HG03342 (cell line): ENCODE results near the gene AHNAK2.

Experiments
- ATAC-seq: cut with Tn5 transposase; IDR thresholded peaks from one replicate; pipeline ENCODE4 v1.9.1; 2021; ENCODE audit warnings: mild to moderate bottlenecking, moderate library complexity; ENCODE audit not compliant: unreplicated experiment

Gene AHNAK2

GRCh38 chr14:104973385-104974145, 4.6 kb downstream of the AHNAK2 start:
- ATAC-seq, result no peak

GRCh38 chr14:104973135-104973384, 5.1 kb downstream of the AHNAK2 start:
- no peak for ATAC-seq

GRCh38 chr14:104972301-104973134, 5.7 kb downstream of the AHNAK2 start:
- ATAC-seq, result no peak

GRCh38 chr14:104971447-104972240, 6.5 kb downstream of the AHNAK2 start:
- no peak for ATAC-seq

GRCh38 chr14:104970231-104971068, 7.7 kb downstream of the AHNAK2 start:
- ATAC-seq, result no peak

GRCh38 chr14:104969741-104970230, 8.4 kb downstream of the AHNAK2 start:
- ATAC-seq, result no peak

- no peak for ATAC-seq
Observed at GRCh38 chr14:104968541-104969401, 9.4 kb downstream of the AHNAK2 start.

- no peak for ATAC-seq
Observed at GRCh38 chr14:104968153-104968527, 10.0 kb downstream of the AHNAK2 start.

- no peak for ATAC-seq
Observed at GRCh38 chr14:104967386-104968152, 10.6 kb downstream of the AHNAK2 start.

- no peak for ATAC-seq
Observed at GRCh38 chr14:104966981-104967385, 11.2 kb downstream of the AHNAK2 start.

- no peak for ATAC-seq
Observed at GRCh38 chr14:104966261-104966865, 11.8 kb downstream of the AHNAK2 start.

GRCh38 chr14:104965561-104966231, 12.5 kb downstream of the AHNAK2 start:
- no peak for ATAC-seq

- ATAC-seq, result no peak
Observed at GRCh38 chr14:104964546-104964945, 13.6 kb downstream of the AHNAK2 start.

GRCh38 chr14:104957146-104958113, 20.7 kb downstream of the AHNAK2 start:
- ATAC-seq, result no peak

GRCh38 chr14:104956290-104956890, 21.8 kb downstream of the AHNAK2 start:
- no peak for ATAC-seq

GRCh38 chr14:104955396-104955770, 22.8 kb downstream of the AHNAK2 start:
- ATAC-seq, result no peak
